Metanephros (tissue), 1 donor: ENCODE data around the gene VN1R4. TPM values are rescaled to one million over a fixed set of nuclear protein-coding genes. Genes with fewer than 3 reads are reported as not detected.

Source experiments
- total RNA-seq: library from RNA; depleted of rRNA; stranded (reverse); fragments of >200 nt; gene quantifications from one replicate; pipeline ENCODE4 v1.2.3, GENCODE V29; 2014

The VN1R4 gene, protein sequence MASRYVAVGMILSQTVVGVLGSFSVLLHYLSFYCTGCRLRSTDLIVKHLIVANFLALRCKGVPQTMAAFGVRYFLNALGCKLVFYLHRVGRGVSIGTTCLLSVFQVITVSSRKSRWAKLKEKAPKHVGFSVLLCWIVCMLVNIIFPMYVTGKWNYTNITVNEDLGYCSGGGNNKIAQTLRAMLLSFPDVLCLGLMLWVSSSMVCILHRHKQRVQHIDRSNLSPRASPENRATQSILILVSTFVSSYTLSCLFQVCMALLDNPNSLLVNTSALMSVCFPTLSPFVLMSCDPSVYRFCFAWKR
- not detected for total RNA-seq

DNA sequence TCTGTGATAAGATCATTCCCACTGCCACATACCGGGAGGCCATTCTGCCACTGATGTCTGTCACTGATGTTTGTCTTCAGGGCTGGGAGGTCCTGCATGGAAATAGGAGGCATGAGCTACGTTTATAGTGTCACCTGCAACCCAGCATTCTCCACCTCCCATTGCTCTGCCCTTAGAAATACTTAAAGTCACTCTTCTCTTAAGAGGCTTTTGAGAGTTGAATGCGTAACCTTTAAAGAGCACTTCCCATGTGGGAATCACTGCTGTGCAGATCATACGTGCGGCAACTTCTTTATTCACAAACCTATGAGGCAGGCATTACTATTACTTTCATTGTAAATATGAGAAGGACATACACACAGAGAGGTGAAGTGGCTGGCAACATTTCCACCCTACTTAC, at the start of gene VN1R4:
TSS of gene VN1R4 (minus strand) at position 101 of the 400 bp plus-strand sequence. CDS start at position 43, 58 bp downstream.

GRCh38 chr19:53257715-53258342, 9.7 kb downstream of the VN1R4 start, which contains the start of gene VN1R2:
TSS of gene VN1R2 (plus strand) at chr19:53258292. CDS start at chr19:53258376, 84 bp downstream.

DNA sequence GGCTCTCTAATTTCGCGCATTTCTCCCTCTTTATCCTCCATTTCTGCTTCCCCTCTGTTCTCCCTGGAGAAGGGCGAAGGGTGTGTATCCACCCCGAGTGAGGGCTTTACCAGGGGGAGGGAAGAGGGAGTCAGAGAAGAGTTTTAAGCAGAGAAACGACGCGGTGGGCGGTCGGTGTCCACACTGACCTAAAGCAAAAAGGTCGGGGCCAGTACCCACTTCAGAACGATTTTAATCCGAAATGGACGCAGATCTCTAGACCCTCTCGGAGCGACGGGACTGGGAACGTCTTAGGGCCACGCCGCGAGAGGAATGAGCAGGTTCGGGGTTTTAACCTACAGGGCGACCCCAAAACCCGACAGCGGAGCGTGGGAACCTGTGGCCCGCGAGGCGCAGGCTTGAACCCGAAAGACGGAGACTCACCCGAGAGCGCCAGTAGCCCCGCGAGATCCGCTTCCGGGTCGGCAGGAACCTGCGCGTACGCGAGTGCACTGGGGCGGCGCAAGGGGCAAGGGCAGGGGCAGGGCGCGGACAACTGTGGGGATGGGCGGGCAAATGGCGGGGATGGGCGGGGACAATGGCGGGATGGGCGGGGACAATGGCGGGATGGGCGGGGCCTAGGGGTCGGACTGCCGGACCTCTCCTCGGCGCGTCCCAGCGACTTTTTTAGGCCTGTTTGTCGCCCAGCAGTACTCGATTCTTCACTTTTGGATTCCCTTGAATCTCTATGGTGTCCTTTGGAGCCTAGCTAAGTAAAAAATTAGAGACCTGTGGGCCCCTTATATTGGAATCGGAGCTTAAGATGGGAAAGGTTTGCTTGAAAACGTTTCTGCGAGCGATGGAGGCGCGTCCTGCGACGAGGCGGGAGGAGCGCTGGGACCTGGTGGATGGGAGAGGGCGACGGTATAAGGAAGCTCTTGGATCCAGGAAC, 12.8 kb downstream of the VN1R4 start, which contains the start of gene ZNF677:
TSS of gene ZNF677 (minus strand) at position 463 of the 931 bp plus-strand sequence. CDS start 3,323 bp downstream, outside the sequence.

Other genes with a start within 250 kb of the VN1R4 start
- 0.06 TPM for gene ERVV-2, start 223.0 kb downstream of the VN1R4 start, total RNA-seq
- 62.4 TPM for gene ZNF160, start 164.3 kb downstream of the VN1R4 start, total RNA-seq
- 14.3 TPM for gene ZNF415, start 134.8 kb downstream of the VN1R4 start, total RNA-seq
- gene ZNF347, start 108.7 kb downstream of the VN1R4 start, total RNA-seq = 14.8 TPM
- 4.3 TPM for gene ZNF665, start 74.4 kb downstream of the VN1R4 start, total RNA-seq
- 33.0 TPM for gene ZNF677, start 12.8 kb downstream of the VN1R4 start, total RNA-seq
- not detected for gene VN1R2, start 9.4 kb downstream of the VN1R4 start, total RNA-seq
- gene ZNF845, start 66.0 kb upstream of the VN1R4 start, total RNA-seq = 8.2 TPM
- gene ZNF525, start 98.0 kb upstream of the VN1R4 start, total RNA-seq = 14.8 TPM
- gene ZNF765, start 127.4 kb upstream of the VN1R4 start, total RNA-seq = 13.7 TPM
- 7.5 TPM for gene ZNF761, start 164.3 kb upstream of the VN1R4 start, total RNA-seq
- gene ZNF813, start 200.0 kb upstream of the VN1R4 start, total RNA-seq = 5.5 TPM